DMS79 treated with DMSO at 0.1 percent for 48 hours (cell line): ENCODE data around the gene SPOP.

ENCODE experiments used
- DNase-seq: peaks from one replicate; lab custom pipeline; 2025; lab: John Stamatoyannopoulos, UW

The SPOP gene

GRCh38 chr17:49613182-49613800 is 64.6 kb downstream of the SPOP start:
- DNase-seq: no peak

GRCh38 chr17:49612726-49613125 is 65.2 kb downstream of the SPOP start:
- DNase-seq: no peak

- DNase-seq: no peak
These were observed 66.9 kb downstream of the SPOP start for GRCh38 chr17:49610883-49611584.

- DNase-seq: no peak
These were observed 73.5 kb downstream of the SPOP start for GRCh38 chr17:49604314-49604869.

- no peak for DNase-seq
These were observed 74.2 kb downstream of the SPOP start for GRCh38 chr17:49603720-49604119.

GRCh38 chr17:49603238-49603637 is 74.7 kb downstream of the SPOP start:
- no peak for DNase-seq

GRCh38 chr17:49602783-49603182 is 75.1 kb downstream of the SPOP start:
- no peak for DNase-seq

- no peak for DNase-seq
These were observed 76.9 kb downstream of the SPOP start for GRCh38 chr17:49600949-49601348.

GRCh38 chr17:49598918-49599317 is 79.0 kb downstream of the SPOP start:
- no peak for DNase-seq

GRCh38 chr17:49597928-49598655 is 79.8 kb downstream of the SPOP start:
- DNase-seq: no peak

- no peak for DNase-seq
These were observed 80.5 kb downstream of the SPOP start for GRCh38 chr17:49597436-49597835.

- no peak for DNase-seq
These were observed 81.2 kb downstream of the SPOP start for GRCh38 chr17:49596613-49597244.

- DNase-seq: no peak
These were observed 81.9 kb downstream of the SPOP start for GRCh38 chr17:49595980-49596379.

GRCh38 chr17:49595328-49595727 is 82.6 kb downstream of the SPOP start:
- no peak for DNase-seq

GRCh38 chr17:49592263-49592662 is 85.6 kb downstream of the SPOP start:
- DNase-seq: no peak

GRCh38 chr17:49590874-49591273 is 87.0 kb downstream of the SPOP start:
- DNase-seq: no peak

- DNase-seq: no peak
These were observed 88.3 kb downstream of the SPOP start for GRCh38 chr17:49589577-49589927.

GRCh38 chr17:49588726-49589576 is 88.9 kb downstream of the SPOP start:
- DNase-seq: no peak

GRCh38 chr17:49588312-49588711 is 89.6 kb downstream of the SPOP start:
- no peak for DNase-seq

GRCh38 chr17:49587366-49588073 is 90.4 kb downstream of the SPOP start:
- DNase-seq: no peak
